GM12878 (cell line): Measurements from ENCODE around the gene FAM200A. TPM values are rescaled to one million over a fixed set of nuclear protein-coding genes. Genes with fewer than 3 reads are reported as not detected.

Experiments used
- ATAC-seq: fragments of 200-7000 bp; cut with Tn5 transposase; 3 replicates; pipeline ENCODE4 v1.9.1; 2020; ENCODE audit warnings: mild to moderate bottlenecking, moderate library complexity
- BruUV-seq: library from RNA; stranded (reverse); fragments of 400-500 nt; replicated peaks from 2 replicates; lab custom pipeline; 2021; lab: Mats Ljungman, UMichigan
- CTCF ChIA-PET: fragments of 300-600 bp; sonication (Branson Sonifier 250); formaldehyde crosslinking; extraction: SDS; loops from one replicate; lab custom pipeline; 2021; ENCODE audit warnings: inconsistent platforms; lab: Yijun Ruan, JAX
- POLR2A ChIA-PET: fragments of 350-600 bp; formaldehyde crosslinking; extraction: SDS; loops from one replicate; lab custom pipeline; 2021; ENCODE audit warnings: inconsistent platforms; lab: Charles Lee
- RAD21 ChIA-PET: fragments of 300-600 bp; sonication (Branson Sonifier 250); formaldehyde crosslinking; loops from one replicate; lab custom pipeline; 2023; ENCODE audit warnings: antibody characterized with exemption; ENCODE audit not compliant: unreplicated experiment; lab: Charles Lee
- SMC1A ChIA-PET: fragments of 300-600 bp; sonication (Branson Sonifier 250); formaldehyde crosslinking; loops from one replicate; lab custom pipeline; 2023; ENCODE audit not compliant: unreplicated experiment, uncharacterized antibody; lab: Charles Lee
- DNase-seq: peaks from one replicate; pipeline ENCODE4 v3.0.0-alpha.2; 2011; ENCODE audit warnings: low read depth, low spot score
- FAIRE-seq: peaks from 3 replicates; lab custom pipeline; 2011; peaks lifted over from hg19 to GRCh38; lab: Jason Lieb, UNC
- H2AFZ ChIP-seq: 2 replicates; pipeline ENCODE4 v1.6.0; 2011; ENCODE audit warnings: low read depth, low read length, control low read depth; ENCODE audit not compliant: control insufficient read depth
- H3K27ac ChIP-seq: 2 replicates; pipeline ENCODE4 v1.5.1; 2011; ENCODE audit warnings: control low read depth; ENCODE audit not compliant: control insufficient read depth, insufficient read depth
- H3K27me3 ChIP-seq, 2 experiments: replicated peaks in 1 of 2; 2 replicates each; pipeline versions ENCODE4 v1.6.0 to v1.6.1; 2011; ENCODE audit warnings: low read length in 1 of 2; ENCODE audit not compliant: control insufficient read depth in 2 of 2, insufficient read depth in 2 of 2
- H3K36me3 ChIP-seq, 2 experiments: 2 replicates each; pipeline ENCODE4 v1.5.1; 2011; ENCODE audit warnings: low read length in 1 of 2; ENCODE audit not compliant: control insufficient read depth in 2 of 2, insufficient read depth in 2 of 2
- H3K4me1 ChIP-seq: 2 replicates; pipeline ENCODE4 v1.6.1; 2011; ENCODE audit warnings: mild to moderate bottlenecking, low read length, moderate library complexity, mixed read lengths; ENCODE audit not compliant: control insufficient read depth, insufficient read depth
- H3K4me2 ChIP-seq: 2 replicates; pipeline ENCODE4 v1.6.0; 2011; ENCODE audit warnings: control low read depth; ENCODE audit not compliant: control insufficient read depth, insufficient read depth
- H3K4me3 ChIP-seq: fragments of 200-600 bp; sonication (generic); 2 replicates; pipeline ENCODE4 v1.5.1; 2016
- H3K79me2 ChIP-seq: 2 replicates; pipeline ENCODE4 v1.6.0; 2011; ENCODE audit warnings: low read length; ENCODE audit not compliant: control insufficient read depth, insufficient read depth
- H3K9ac ChIP-seq: 2 replicates; pipeline ENCODE4 v1.8.0; 2011; ENCODE audit warnings: low read length, control low read depth, mixed read lengths; ENCODE audit not compliant: control insufficient read depth, insufficient read depth
- H3K9me3 ChIP-seq: replicated peaks from 3 replicates; pipeline ENCODE4 v1.5.1; 2011; ENCODE audit warnings: mild to moderate bottlenecking, low read length; ENCODE audit not compliant: control insufficient read depth, insufficient read depth
- H4K20me1 ChIP-seq: 2 replicates; pipeline ENCODE4 v1.6.0; 2011; ENCODE audit not compliant: control insufficient read depth, insufficient read depth
- JUNB ChIP-seq: IDR thresholded peaks from 2 replicates; pipeline ENCODE4 v1.6.1; 2016; ENCODE audit warnings: antibody characterized with exemption, mild to moderate bottlenecking
- MTA3 ChIP-seq: IDR thresholded peaks from 2 replicates; pipeline ENCODE4 v1.6.1; 2012; ENCODE audit warnings: low read length, inconsistent platforms, borderline replicate concordance
- PML ChIP-seq: IDR thresholded peaks from 2 replicates; pipeline ENCODE4 v1.6.1; 2012; ENCODE audit warnings: low read length, inconsistent platforms
- POLR2A ChIP-seq: IDR thresholded peaks from 2 replicates; pipeline ENCODE4 v1.6.1; 2011; ENCODE audit warnings: low read depth, mild to moderate bottlenecking, low read length
- SMAD5 ChIP-seq: IDR thresholded peaks from 2 replicates; pipeline ENCODE4 v1.6.1; 2016; ENCODE audit warnings: antibody characterized with exemption, low read depth
- TAF1 ChIP-seq: IDR thresholded peaks from 2 replicates; pipeline ENCODE4 v1.6.1; 2011; ENCODE audit warnings: mild to moderate bottlenecking, low read depth, low read length, borderline replicate concordance
- ZBTB33 ChIP-seq: fragments of 450-650 bp; IDR thresholded peaks from 2 replicates; pipeline ENCODE4 v1.6.1; 2017; ENCODE audit warnings: mild to moderate bottlenecking
- WGBS: methylation state at CpG from one replicate; pipeline ENCODE4 v1.1.6; 2016; ENCODE audit warnings: low lambda C conversion rate; ENCODE audit not compliant: insufficient replicate concordance, insufficient coverage; ENCODE audit errors: missing lambda C conversion rate; 5-methylcytosine and 5-hydroxymethylcytosine counted together
- in situ Hi-C: fragments of 300-500 bp; cut with MboI; formaldehyde crosslinking; loops from 9 replicates; pipeline ENCODE4 v1.14.3; 2018; ENCODE audit warnings: mixed read lengths
- intact Hi-C: fragments of 100-400 bp; cut with micrococcal nuclease; formaldehyde crosslinking; loops from one replicate; pipeline ENCODE4 v1.14.2; 2022; ENCODE audit not compliant: unreplicated experiment
- polyA plus RNA-seq, 11 experiments: library from polyadenylated mRNA; depleted of rRNA in 4 of 11; unstranded in 6 of 11; stranded (reverse) in 5 of 11; fragments of >200 nt; fragmentation: Nextera tagmentation in 4 of 11; fragmentation: Illumina TruSeq in 1 of 11; extraction: Ambion mirVana in 4 of 11; extraction: Trizol in 1 of 11; gene quantifications; 1 replicate in 1 of 11; 2 replicates in 10 of 11; pipeline versions ENCODE4 v1.2.1 to v1.2.3, GENCODE V29; 2011 to 2016; ENCODE audit warnings: inconsistent platforms in 2 of 11, missing spikeins in 2 of 11, low read depth in 1 of 11
- total RNA-seq, 4 experiments: library from RNA; depleted of rRNA in 3 of 4; stranded (reverse); fragments of >200 nt in 3 of 4; fragmentation: Illumina TruSeq in 1 of 4; extraction: Trizol in 1 of 4; gene quantifications; 2 replicates each; pipeline versions ENCODE4 v1.2.1 to v1.2.3, GENCODE V29; 2013 to 2021
- TF ChIP-seq, protein P1 (sequence below): IDR thresholded peaks from 2 replicates; pipeline ENCODE4 v1.6.1; 2012; ENCODE audit warnings: low read depth, low read length, improper control_type of control experiment
- TF ChIP-seq, protein P2 (sequence below): fragments of 450-650 bp; IDR thresholded peaks from 2 replicates; pipeline ENCODE4 v1.6.1; 2017; ENCODE audit warnings: mild to moderate bottlenecking, moderate library complexity

Gene FAM200A
- total and polyA plus RNA-seq, 10 of the 15 experiments (the other 5 are each of a cell fraction or from before 2014, with no cell fraction given) = 2.7 to 9.0 (median 6.5) TPM

GRCh38 chr7:99576251-99576650, 24.3 kb upstream of the FAM200A start:
- ATAC-seq (no peak), FAIRE-seq (no peak), DNase-seq (no peak)
- in situ Hi-C loops = no loop called here
- Histone ChIP-seq H3K9ac (no peak overlapping the region), H3K4me1 (no peaks in the 10 kb centered on the region), H3K4me3 (no peak overlapping the region), H4K20me1 (no peaks in the 10 kb centered on the region), H3K27ac (no peak overlapping the region), H2AFZ (no peak overlapping the region), H3K79me2 (no peaks in the 10 kb centered on the region), H3K4me2 (no peak overlapping the region), H3K27me3 (no peaks in the 10 kb centered on the region; a peak in 1 of 4 replicates), H3K36me3 (peaks cover 1 to 3% of the 10 kb centered on the region in 2 experiments; a peak in 2 of 4 replicates), H3K9me3 (no peaks in the 10 kb centered on the region)
- ChIA-PET RAD21 (no interaction called here), SMC1A (no interaction called here), CTCF (no interaction called here), POLR2A (no interaction called here)
- intact Hi-C loops = no loop called here
- TF ChIP-seq PML = no peak
- no TSS peak for BruUV-seq
- 93% methylated on average over 3 of the region's 3 CpGs for WGBS

GRCh38 chr7:99573257-99573656, 21.3 kb upstream of the FAM200A start:
- H3K9me3 ChIP-seq = no peaks in the 10 kb centered on the region
- intact Hi-C loops = no loop called here
- 100% methylated on average over 1 of the region's 1 CpG for WGBS
- no peak overlapping the region for H3K4me3 ChIP-seq
- CTCF ChIA-PET = interaction anchor here (1.5 kb wide), 1 partner anchor 48 kb away, joined by 3 read pairs; no protein-coding TSS in a partner anchor
- H2AFZ ChIP-seq = no peak overlapping the region
- POLR2A ChIA-PET = interaction anchor here (1.1 kb wide), 1 partner anchor 15 kb away, joined by 3 read pairs; the partner anchor contains the start of gene ZNF655
- DNase-seq (no peak), FAIRE-seq (no peak), ATAC-seq (no peak)
- no peaks in the 10 kb centered on the region for H4K20me1 ChIP-seq
- H3K4me1 ChIP-seq = no peaks in the 10 kb centered on the region
- RAD21 ChIA-PET = interaction anchor here (0.7 kb wide), 1 partner anchor 509 kb away, joined by 3 read pairs; no protein-coding TSS in a partner anchor
- H3K27me3 ChIP-seq = no peaks in the 10 kb centered on the region
- no peaks in the 10 kb centered on the region; the same call in 1 of the 2 replicates for H3K79me2 ChIP-seq
- no TSS peak for BruUV-seq
- H3K4me2 ChIP-seq = no peak overlapping the region
- H3K36me3 ChIP-seq = peaks cover 1 to 6% of the 10 kb centered on the region in 2 experiments; a peak in 3 of 4 replicates
- SMC1A ChIA-PET = no interaction called here
- H3K9ac ChIP-seq = no peak overlapping the region
- H3K27ac ChIP-seq = no peak overlapping the region
- in situ Hi-C loops = no loop called here
- TF ChIP-seq JUNB (no peak), MTA3 (no peak), TAF1 (no peak), POLR2A (no peak), ZBTB33 (no peak), SMAD5 (no peak)
- TF ChIP-seq, protein P1, sequence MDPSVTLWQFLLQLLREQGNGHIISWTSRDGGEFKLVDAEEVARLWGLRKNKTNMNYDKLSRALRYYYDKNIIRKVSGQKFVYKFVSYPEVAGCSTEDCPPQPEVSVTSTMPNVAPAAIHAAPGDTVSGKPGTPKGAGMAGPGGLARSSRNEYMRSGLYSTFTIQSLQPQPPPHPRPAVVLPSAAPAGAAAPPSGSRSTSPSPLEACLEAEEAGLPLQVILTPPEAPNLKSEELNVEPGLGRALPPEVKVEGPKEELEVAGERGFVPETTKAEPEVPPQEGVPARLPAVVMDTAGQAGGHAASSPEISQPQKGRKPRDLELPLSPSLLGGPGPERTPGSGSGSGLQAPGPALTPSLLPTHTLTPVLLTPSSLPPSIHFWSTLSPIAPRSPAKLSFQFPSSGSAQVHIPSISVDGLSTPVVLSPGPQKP = no peak
- TF ChIP-seq, protein P2, sequence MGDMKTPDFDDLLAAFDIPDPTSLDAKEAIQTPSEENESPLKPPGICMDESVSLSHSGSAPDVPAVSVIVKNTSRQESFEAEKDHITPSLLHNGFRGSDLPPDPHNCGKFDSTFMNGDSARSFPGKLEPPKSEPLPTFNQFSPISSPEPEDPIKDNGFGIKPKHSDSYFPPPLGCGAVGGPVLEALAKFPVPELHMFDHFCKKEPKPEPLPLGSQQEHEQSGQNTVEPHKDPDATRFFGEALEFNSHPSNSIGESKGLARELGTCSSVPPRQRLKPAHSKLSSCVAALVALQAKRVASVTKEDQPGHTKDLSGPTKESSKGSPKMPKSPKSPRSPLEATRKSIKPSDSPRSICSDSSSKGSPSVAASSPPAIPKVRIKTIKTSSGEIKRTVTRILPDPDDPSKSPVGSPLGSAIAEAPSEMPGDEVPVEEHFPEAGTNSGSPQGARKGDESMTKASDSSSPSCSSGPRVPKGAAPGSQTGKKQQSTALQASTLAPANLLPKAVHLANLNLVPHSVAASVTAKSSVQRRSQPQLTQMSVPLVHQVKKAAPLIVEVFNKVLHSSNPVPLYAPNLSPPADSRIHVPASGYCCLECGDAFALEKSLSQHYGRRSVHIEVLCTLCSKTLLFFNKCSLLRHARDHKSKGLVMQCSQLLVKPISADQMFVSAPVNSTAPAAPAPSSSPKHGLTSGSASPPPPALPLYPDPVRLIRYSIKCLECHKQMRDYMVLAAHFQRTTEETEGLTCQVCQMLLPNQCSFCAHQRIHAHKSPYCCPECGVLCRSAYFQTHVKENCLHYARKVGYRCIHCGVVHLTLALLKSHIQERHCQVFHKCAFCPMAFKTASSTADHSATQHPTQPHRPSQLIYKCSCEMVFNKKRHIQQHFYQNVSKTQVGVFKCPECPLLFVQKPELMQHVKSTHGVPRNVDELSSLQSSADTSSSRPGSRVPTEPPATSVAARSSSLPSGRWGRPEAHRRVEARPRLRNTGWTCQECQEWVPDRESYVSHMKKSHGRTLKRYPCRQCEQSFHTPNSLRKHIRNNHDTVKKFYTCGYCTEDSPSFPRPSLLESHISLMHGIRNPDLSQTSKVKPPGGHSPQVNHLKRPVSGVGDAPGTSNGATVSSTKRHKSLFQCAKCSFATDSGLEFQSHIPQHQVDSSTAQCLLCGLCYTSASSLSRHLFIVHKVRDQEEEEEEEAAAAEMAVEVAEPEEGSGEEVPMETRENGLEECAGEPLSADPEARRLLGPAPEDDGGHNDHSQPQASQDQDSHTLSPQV = no peak
